DOHH2 (cell line): ENCODE data around the gene VTI1A.

Source experiments
- EZH2phosphoT487 ChIP-seq: fragments of 200-600 bp; sonication (generic); IDR thresholded peaks from 2 replicates; pipeline ENCODE4 v1.6.1; 2017; ENCODE audit warnings: borderline replicate concordance, mild to moderate bottlenecking, antibody characterized with exemption, low read length, moderate library complexity, mixed read lengths
- TF ChIP-seq, protein P1 (sequence below): fragments of 200-600 bp; sonication (generic); IDR thresholded peaks from one replicate; pipeline ENCODE4 v1.5.1; 2014; ENCODE audit warnings: antibody characterized with exemption, mild to moderate bottlenecking, low read depth, low read length; ENCODE audit not compliant: poor library complexity, severe bottlenecking

DNA sequence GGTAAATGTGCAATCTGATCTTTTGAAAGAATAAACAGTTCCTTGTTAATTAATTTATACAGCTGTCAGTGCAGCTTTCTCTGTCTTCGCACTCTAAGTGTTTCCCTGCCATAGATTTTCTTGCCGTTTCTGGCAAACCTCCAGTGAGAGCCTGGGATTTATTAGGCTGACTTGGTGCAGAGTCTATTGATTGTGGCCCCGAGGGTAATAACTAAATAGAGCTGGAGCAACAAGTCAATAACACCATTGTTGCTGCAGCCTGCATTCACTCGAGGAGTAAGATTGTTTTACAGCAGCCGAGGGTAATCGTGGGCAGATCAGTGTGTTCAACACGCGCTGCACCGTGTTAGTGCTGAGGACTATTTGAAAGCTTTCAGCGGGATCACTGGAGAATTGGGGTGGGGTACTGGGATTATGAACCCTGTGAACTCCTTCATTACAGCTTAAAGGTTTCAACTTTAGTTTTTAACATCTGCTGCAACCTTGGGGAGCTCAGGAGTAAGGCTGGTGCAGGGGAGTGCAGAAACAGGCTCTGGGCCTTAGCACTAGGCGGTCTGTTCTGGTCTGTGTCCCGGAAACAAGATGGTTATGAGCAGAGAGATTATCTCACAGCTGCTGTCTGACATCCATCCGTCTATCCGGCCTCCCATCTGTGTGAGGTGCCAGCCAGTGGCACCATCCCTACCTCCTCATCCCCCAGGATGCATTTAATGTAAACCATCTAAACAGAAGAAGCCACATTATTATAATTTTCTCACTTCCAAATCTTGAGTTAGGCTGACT, 329.1 kb downstream of the VTI1A start:
- TF ChIP-seq, protein P1, sequence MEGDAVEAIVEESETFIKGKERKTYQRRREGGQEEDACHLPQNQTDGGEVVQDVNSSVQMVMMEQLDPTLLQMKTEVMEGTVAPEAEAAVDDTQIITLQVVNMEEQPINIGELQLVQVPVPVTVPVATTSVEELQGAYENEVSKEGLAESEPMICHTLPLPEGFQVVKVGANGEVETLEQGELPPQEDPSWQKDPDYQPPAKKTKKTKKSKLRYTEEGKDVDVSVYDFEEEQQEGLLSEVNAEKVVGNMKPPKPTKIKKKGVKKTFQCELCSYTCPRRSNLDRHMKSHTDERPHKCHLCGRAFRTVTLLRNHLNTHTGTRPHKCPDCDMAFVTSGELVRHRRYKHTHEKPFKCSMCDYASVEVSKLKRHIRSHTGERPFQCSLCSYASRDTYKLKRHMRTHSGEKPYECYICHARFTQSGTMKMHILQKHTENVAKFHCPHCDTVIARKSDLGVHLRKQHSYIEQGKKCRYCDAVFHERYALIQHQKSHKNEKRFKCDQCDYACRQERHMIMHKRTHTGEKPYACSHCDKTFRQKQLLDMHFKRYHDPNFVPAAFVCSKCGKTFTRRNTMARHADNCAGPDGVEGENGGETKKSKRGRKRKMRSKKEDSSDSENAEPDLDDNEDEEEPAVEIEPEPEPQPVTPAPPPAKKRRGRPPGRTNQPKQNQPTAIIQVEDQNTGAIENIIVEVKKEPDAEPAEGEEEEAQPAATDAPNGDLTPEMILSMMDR = no peak
- TF ChIP-seq EZH2phosphoT487 = no peak
